Brain microvascular endothelial cell (primary cell): ENCODE results near the gene AP3S2.

Source experiments
- DNase-seq: peaks from one replicate; pipeline ENCODE4 v3.0.0-alpha.2; 2020
- H3K27ac ChIP-seq: fragments of 250-450 bp; sonication (Bioruptor Pico); 2 replicates; pipeline ENCODE4 v1.5.1; 2020; ENCODE audit warnings: mild to moderate bottlenecking, moderate library complexity
- H3K27me3 ChIP-seq: fragments of 250-450 bp; sonication (Bioruptor Pico); replicated peaks from 2 replicates; pipeline ENCODE4 v1.5.1; 2020; ENCODE audit warnings: mild to moderate bottlenecking
- H3K36me3 ChIP-seq: fragments of 250-450 bp; sonication (Bioruptor Pico); replicated peaks from 2 replicates; pipeline ENCODE4 v1.5.1; 2020; ENCODE audit warnings: mild to moderate bottlenecking
- H3K4me3 ChIP-seq: 2 replicates; pipeline ENCODE4 v1.5.1; 2011; ENCODE audit warnings: low read depth, mild to moderate bottlenecking, control low read depth, low read length, moderate library complexity
- in situ Hi-C: cut with HindIII; loops from 2 replicates; pipeline ENCODE4 v1.10.0; 2017; ENCODE audit warnings: low sequenced_read_pairs, low pct_ligation_motif_present
- TF ChIP-seq, protein P1 (sequence below): IDR thresholded peaks from 2 replicates; pipeline ENCODE4 v1.5.1; 2011; ENCODE audit warnings: low read depth, mild to moderate bottlenecking, moderate library complexity, low read length, control low read depth, inconsistent platforms; ENCODE audit errors: missing control alignments

The AP3S2 gene

GRCh38 chr15:89848970-89849292 lies 44.9 kb downstream of the AP3S2 start:
- DNase-seq: no peak
- no peaks in the 10 kb centered on the region for H3K27me3 ChIP-seq
- peak overlapping the region; percentile 87 for H3K27ac ChIP-seq
- TF ChIP-seq, protein P1, sequence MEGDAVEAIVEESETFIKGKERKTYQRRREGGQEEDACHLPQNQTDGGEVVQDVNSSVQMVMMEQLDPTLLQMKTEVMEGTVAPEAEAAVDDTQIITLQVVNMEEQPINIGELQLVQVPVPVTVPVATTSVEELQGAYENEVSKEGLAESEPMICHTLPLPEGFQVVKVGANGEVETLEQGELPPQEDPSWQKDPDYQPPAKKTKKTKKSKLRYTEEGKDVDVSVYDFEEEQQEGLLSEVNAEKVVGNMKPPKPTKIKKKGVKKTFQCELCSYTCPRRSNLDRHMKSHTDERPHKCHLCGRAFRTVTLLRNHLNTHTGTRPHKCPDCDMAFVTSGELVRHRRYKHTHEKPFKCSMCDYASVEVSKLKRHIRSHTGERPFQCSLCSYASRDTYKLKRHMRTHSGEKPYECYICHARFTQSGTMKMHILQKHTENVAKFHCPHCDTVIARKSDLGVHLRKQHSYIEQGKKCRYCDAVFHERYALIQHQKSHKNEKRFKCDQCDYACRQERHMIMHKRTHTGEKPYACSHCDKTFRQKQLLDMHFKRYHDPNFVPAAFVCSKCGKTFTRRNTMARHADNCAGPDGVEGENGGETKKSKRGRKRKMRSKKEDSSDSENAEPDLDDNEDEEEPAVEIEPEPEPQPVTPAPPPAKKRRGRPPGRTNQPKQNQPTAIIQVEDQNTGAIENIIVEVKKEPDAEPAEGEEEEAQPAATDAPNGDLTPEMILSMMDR: no peak
- H3K4me3 ChIP-seq: no peak overlapping the region
- no peaks in the 10 kb centered on the region for H3K36me3 ChIP-seq
- in situ Hi-C loops: no loop called here

DNA sequence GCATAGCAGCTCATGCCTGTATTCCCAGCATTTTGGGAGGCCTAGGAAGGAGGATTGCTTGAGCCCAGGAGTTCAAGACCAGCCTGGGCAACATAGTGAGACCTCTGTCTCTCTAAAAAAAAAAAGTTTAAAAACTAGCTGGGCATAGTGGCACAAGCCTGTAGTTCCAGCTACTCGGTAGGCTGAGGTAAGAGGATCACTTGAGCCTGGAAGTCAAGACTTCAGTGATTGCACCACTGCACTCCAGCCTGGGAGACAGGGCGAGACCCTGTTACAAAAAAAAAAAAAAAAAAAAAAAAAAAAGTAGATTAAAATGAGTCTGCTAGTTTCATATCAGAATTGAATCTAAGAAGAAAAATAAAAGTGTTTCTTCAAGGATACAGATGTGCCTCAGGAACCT lies 46.7 kb downstream of the AP3S2 start:
- in situ Hi-C loops: no loop called here
- TF ChIP-seq, protein P1: no peak
- Histone ChIP-seq H3K36me3 (no peaks in the 10 kb centered on the region), H3K27ac (no peak overlapping the region), H3K27me3 (no peaks in the 10 kb centered on the region), H3K4me3 (no peak overlapping the region)
- no peak for DNase-seq

- Histone ChIP-seq H3K4me3 (no peak overlapping the region), H3K36me3 (no peaks in the 10 kb centered on the region), H3K27ac (peak overlapping the region; percentile 75), H3K27me3 (no peaks in the 10 kb centered on the region)
- in situ Hi-C loops: no loop called here
- TF ChIP-seq, protein P1: no peak
- peak; percentile 86 for DNase-seq
These were observed 48.4 kb downstream of the AP3S2 start for GRCh38 chr15:89845305-89845893.

DNA sequence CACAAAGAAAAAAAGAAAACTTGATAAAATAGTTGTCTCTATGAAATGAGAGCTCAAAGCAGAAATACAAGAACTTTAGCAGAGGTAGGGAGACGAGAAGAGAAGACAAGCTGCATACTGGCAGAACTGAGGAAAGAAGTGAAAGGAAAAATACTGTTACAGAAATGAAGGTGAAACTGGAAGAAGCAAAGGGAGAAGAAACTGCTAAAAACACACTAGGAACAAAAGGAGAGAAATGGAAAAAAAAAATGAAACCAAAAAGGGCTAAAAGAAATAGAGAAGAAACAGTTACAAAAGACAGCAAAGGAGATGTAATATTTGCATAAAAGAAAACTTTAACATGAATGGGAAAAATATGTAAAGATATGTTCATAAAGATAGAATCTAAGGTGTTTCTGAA lies 51.8 kb downstream of the AP3S2 start:
- Histone ChIP-seq H3K4me3 (no peak overlapping the region), H3K27me3 (no peaks in the 10 kb centered on the region), H3K27ac (no peak overlapping the region), H3K36me3 (peaks cover 2% of the 10 kb centered on the region)
- TF ChIP-seq, protein P1: no peak
- in situ Hi-C loops: no loop called here
- no peak for DNase-seq

DNA sequence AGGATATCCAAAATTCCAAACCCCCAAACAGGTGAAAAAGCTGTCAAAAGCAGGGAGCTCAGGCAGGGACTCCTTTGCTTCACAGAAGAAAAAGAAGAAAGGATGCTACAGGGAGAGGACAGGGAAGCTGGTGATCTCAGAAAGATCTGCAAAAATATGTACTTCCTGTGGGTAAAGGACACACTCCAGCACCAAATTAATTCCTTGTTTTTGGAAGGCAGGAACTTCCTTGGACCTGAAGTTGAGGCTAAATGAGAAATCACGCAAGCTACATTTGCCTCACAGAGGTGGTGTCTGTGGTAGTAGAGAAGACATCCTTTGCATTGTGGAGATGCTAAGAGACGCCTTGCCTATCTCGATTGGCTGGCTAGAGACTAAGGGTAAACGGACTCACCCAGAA lies 52.5 kb downstream of the AP3S2 start:
- Histone ChIP-seq H3K27ac (no peak overlapping the region), H3K27me3 (no peaks in the 10 kb centered on the region), H3K36me3 (peaks cover 2% of the 10 kb centered on the region), H3K4me3 (no peak overlapping the region)
- TF ChIP-seq, protein P1: no peak
- no peak for DNase-seq
- in situ Hi-C loops: no loop called here

GRCh38 chr15:89839167-89839810 lies 54.5 kb downstream of the AP3S2 start:
- Histone ChIP-seq H3K4me3 (no peak overlapping the region), H3K36me3 (peaks cover 10% of the 10 kb centered on the region), H3K27ac (no peak overlapping the region), H3K27me3 (no peaks in the 10 kb centered on the region)
- TF ChIP-seq, protein P1: no peak
- no peak for DNase-seq
- in situ Hi-C loops: loop anchor here (5.0 kb wide), 1 partner anchor 47 kb away; no protein-coding TSS in a partner anchor
